OCI-LY3 (cell line): ENCODE results near the gene ZNF613.

Experiments used
- CTCF ChIP-seq: fragments of 200-600, 300-600 bp; sonication (generic); IDR thresholded peaks from 2 replicates; pipeline ENCODE4 v1.5.1; 2014; ENCODE audit warnings: antibody characterized with exemption, low read length, low read depth
- EZH2phosphoT487 ChIP-seq: fragments of 200-600 bp; shearing (Covaris generic); IDR thresholded peaks from 2 replicates; pipeline ENCODE4 v1.6.1; 2018; ENCODE audit warnings: antibody characterized with exemption, mixed run types, low read depth

- TF ChIP-seq CTCF, result no peak
- TF ChIP-seq EZH2phosphoT487, result no peak
These were observed 24.1 kb upstream of the ZNF613 start for GRCh38 chr19:51903192-51903591.
